ENCODE results near the gene PRODH. TPM values are rescaled to one million over a fixed set of nuclear protein-coding genes. Genes with fewer than 3 reads are reported as not detected.
A peak's percentile ranks its signal among the peaks of the same experiment; 100 is the strongest.
"Not testable (repeated sequence)": the region's sequence is repeated elsewhere in the genome, so short reads cannot be mapped to it uniquely, and the experiment has no call there.

The PRODH gene
- total RNA-seq, 4 donors from 2014 or later = 32.9 to 84.2 (median 65.0) TPM

DNA sequence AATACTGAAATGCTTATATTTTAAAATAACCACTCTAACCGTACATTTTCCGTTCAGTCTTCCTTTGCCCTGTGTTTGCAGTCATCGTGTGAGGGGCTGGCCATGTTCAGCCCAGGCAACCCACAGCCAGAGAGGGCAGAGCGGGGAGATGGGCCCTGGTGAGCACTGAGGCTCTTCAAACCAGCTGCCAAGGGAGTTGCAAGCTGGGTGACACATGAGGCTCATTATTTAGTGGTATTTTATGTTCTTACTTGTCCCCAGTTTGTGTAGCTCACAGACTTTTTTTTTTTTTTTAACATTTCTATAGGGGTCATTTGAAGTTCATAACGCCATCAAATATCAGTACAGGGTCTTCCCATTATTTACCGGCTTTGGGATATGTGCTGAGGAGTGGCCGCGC, 48.0 kb downstream of the PRODH start:
- no CpG with 5 or more reads among the region's 8 CpGs for WGBS
- Histone ChIP-seq H3K4me3 (no peak overlapping the region), H3K9me3 (no peaks in the 10 kb centered on the region), H3K4me1 (no peaks in the 10 kb centered on the region), H3K36me3 (no peaks in the 10 kb centered on the region), H3K27me3 (no peaks in the 10 kb centered on the region), H3K27ac (no peak overlapping the region)
- TF ChIP-seq, protein P1, sequence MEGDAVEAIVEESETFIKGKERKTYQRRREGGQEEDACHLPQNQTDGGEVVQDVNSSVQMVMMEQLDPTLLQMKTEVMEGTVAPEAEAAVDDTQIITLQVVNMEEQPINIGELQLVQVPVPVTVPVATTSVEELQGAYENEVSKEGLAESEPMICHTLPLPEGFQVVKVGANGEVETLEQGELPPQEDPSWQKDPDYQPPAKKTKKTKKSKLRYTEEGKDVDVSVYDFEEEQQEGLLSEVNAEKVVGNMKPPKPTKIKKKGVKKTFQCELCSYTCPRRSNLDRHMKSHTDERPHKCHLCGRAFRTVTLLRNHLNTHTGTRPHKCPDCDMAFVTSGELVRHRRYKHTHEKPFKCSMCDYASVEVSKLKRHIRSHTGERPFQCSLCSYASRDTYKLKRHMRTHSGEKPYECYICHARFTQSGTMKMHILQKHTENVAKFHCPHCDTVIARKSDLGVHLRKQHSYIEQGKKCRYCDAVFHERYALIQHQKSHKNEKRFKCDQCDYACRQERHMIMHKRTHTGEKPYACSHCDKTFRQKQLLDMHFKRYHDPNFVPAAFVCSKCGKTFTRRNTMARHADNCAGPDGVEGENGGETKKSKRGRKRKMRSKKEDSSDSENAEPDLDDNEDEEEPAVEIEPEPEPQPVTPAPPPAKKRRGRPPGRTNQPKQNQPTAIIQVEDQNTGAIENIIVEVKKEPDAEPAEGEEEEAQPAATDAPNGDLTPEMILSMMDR (IDR thresholded peaks at IDR 0.05) = no peak
- TF ChIP-seq EP300 (IDR thresholded peaks at IDR 0.05) (no peak), POLR2A (IDR thresholded peaks at IDR 0.05) (no peak), POLR2AphosphoS5 (IDR thresholded peaks at IDR 0.05) (no peak)
- no peak for DNase-seq (ENCODE audit: low spot score in 2 of 2)

- whole genome bisulfite sequencing = no CpG with 5 or more reads among the region's 4 CpGs
- not testable (repeated sequence) for H3K27me3 ChIP-seq, H3K27ac ChIP-seq, H3K9me3 ChIP-seq, H3K4me1 ChIP-seq, H3K36me3 ChIP-seq, H3K4me3 ChIP-seq
- DNase-seq (ENCODE audit: low spot score in 2 of 2) = peak in 1 of 2 donors; percentile 45
These were observed 51.6 kb downstream of the PRODH start for GRCh38 chr22:18884465-18884864.

DNA sequence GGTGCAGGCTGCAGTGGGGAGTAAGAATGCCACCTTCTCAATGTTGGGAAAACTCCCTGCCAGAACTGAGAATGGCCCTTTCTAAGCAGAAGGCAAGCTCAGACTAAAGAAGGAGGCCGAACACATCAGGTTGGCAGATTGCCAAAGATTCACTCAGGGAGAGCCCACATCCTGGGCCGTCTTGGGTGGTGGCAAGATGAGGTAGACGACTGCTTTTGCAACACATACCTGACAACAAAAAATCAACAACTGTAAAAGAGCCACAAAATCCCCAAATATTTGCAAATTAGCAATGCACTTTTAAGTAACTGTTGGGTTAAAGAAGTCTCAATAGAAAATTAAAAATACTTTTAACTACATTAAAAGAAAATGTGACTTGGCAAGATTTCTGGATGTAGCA, 54.8 kb downstream of the PRODH start:
- H3K4me3 ChIP-seq, H3K27me3 ChIP-seq, H3K27ac ChIP-seq, H3K36me3 ChIP-seq, H3K9me3 ChIP-seq, H3K4me1 ChIP-seq: not testable (repeated sequence)
- DNase-seq (ENCODE audit: low spot score in 2 of 2) = peak in 1 of 2 donors; percentile 57
- WGBS = 8% methylated on average over 3 of the region's 3 CpGs

Other genes starting within 250 kb of the PRODH start
- gene DGCR6, start 30.0 kb downstream of the PRODH start, total RNA-seq = 10 to 100 TPM in 1 of 4 donors, 1 to 10 TPM in 3; 4.9 to 11.2 (median 7.2) TPM
- gene DGCR2, start 186.1 kb upstream of the PRODH start, total RNA-seq = 100 to 1,000 TPM; 115 to 172 (median 130) TPM
- not detected for gene TSSK2, start 195.0 kb upstream of the PRODH start, total RNA-seq
- gene ESS2, start 208.4 kb upstream of the PRODH start, total RNA-seq = 10 to 100 TPM; 22.4 to 26.0 (median 24.0) TPM
- gene GSC2, start 214.0 kb upstream of the PRODH start, total RNA-seq = not detected
- 10 to 100 TPM; 35.6 to 71.0 (median 57.8) TPM for gene SLC25A1, start 242.4 kb upstream of the PRODH start, total RNA-seq

Measured in suprapubic skin (tissue), 4 donors.